Caki2 (cell line): ENCODE results near the gene AIP. TPM values are rescaled to one million over a fixed set of nuclear protein-coding genes. Genes with fewer than 3 reads are reported as not detected.

ENCODE experiments used
- DNase-seq: peaks from one replicate; pipeline ENCODE4 v3.0.0-alpha.2; 2015; ENCODE audit warnings: low read depth
- in situ Hi-C: cut with HindIII; loops from 2 replicates; pipeline ENCODE4 v1.10.0; 2016; ENCODE audit warnings: low sequenced_read_pairs, low pct_unique_long_range_greater_than_20kb, mixed read lengths
- total RNA-seq: library from RNA; depleted of rRNA; stranded (reverse); fragments of >200 nt; shearing (Covaris generic); gene quantifications from 2 replicates; pipeline ENCODE4 v1.2.3, GENCODE V29; 2014; ENCODE audit warnings: low replicate concordance

AIP gene
- total RNA-seq, 1 experiment from 2014 or later = 91.4 TPM

- DNase-seq = no peak
- in situ Hi-C loops = no loop called here
Measured at GRCh38 chr11:67442504-67443404, 40.1 kb upstream of the AIP start.

GRCh38 chr11:67445515-67445914, 37.3 kb upstream of the AIP start:
- in situ Hi-C loops = no loop called here
- no peak for DNase-seq

GRCh38 chr11:67448220-67448609, 34.6 kb upstream of the AIP start:
- in situ Hi-C loops = no loop called here

GRCh38 chr11:67449116-67449844, 33.5 kb upstream of the AIP start:
- DNase-seq = no peak
- in situ Hi-C loops = no loop called here

More at GRCh38 chr11:67448220-67448609, 34.6 kb upstream of the AIP start:
- DNase-seq = no peak

GRCh38 chr11:67450796-67451657, 31.8 kb upstream of the AIP start:
- in situ Hi-C loops = no loop called here
- no peak for DNase-seq

GRCh38 chr11:67451658-67451976, 31.2 kb upstream of the AIP start:
- no peak for DNase-seq
- in situ Hi-C loops = no loop called here

- peak; percentile 54 for DNase-seq
- in situ Hi-C loops = no loop called here
Measured at GRCh38 chr11:67452141-67452952, 30.5 kb upstream of the AIP start, which contains the start of gene GPR152. GPR152 (minus strand) TSS chr11:67452729; CDS start chr11:67452724, 5 bp downstream.

GRCh38 chr11:67453816-67454732, 28.8 kb upstream of the AIP start:
- in situ Hi-C loops = no loop called here
- DNase-seq = no peak

- DNase-seq = no peak
- in situ Hi-C loops = no loop called here
Measured at GRCh38 chr11:67455054-67455453, 27.8 kb upstream of the AIP start, which contains the start of gene CABP4. CABP4 (plus strand) TSS chr11:67455354; CDS start chr11:67455424, 70 bp downstream.

- in situ Hi-C loops = no loop called here
- DNase-seq = no peak
Measured at GRCh38 chr11:67456068-67456705, 26.6 kb upstream of the AIP start.

GRCh38 chr11:67457453-67457852, 25.4 kb upstream of the AIP start:
- in situ Hi-C loops = no loop called here
- DNase-seq = no peak

GRCh38 chr11:67458266-67458665, 24.6 kb upstream of the AIP start:
- in situ Hi-C loops = no loop called here
- no peak for DNase-seq

- in situ Hi-C loops = no loop called here
- DNase-seq = no peak
Measured at GRCh38 chr11:67463186-67463585, 19.6 kb upstream of the AIP start.

GRCh38 chr11:67463680-67464410, 19.0 kb upstream of the AIP start:
- in situ Hi-C loops = no loop called here
- DNase-seq = peak; percentile 81

GRCh38 chr11:67464411-67465188, 18.2 kb upstream of the AIP start:
- DNase-seq = peak; percentile 80
- in situ Hi-C loops = no loop called here
